NCI-H1092 treated with DMSO at 0.1 percent for 48 hours (cell line): Measurements from ENCODE around the gene NUDC.
"Not testable (repeated sequence)": the region's sequence is repeated elsewhere in the genome, so short reads cannot be mapped to it uniquely, and the experiment has no call there.

Source experiments
- DNase-seq: peaks from one replicate; lab custom pipeline; 2025; lab: John Stamatoyannopoulos, UW

The NUDC gene

DNA sequence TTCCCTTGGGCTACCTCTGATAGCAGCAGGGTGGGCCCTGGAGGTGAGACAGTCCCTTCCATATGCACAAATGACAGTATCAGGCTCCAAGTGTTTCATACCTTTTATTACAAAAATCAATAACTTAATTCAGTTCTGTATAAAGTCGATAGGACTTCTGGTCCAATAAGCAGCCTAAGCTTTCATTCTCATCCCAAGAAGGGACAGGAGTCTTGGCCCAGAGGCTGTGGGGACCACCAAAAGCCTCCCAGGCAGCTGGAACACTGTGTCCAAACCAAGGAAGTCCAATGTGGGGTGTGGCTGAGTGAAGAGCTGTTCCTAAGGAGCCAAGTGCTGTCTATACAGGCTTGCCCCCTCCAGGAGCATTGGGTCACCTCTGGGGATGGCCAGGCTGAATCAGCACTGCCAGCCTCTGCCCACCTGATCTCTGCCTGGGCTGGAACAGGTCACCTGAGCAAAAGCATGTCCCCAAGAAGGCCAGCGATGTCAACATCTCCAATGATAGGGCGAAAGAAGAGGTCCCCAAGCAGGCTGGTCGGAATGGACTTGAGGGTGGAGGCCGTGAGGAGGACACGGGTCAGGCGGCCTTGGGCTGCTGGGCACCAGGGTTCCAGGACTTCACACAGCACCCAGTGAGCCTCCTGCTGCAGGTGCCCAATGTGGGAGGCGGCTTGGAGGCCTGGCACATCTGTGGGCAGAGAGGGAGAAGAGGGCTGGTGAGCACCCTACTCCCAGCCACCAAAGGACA, 10.0 kb upstream of the NUDC start:
- DNase-seq: no peak

DNA sequence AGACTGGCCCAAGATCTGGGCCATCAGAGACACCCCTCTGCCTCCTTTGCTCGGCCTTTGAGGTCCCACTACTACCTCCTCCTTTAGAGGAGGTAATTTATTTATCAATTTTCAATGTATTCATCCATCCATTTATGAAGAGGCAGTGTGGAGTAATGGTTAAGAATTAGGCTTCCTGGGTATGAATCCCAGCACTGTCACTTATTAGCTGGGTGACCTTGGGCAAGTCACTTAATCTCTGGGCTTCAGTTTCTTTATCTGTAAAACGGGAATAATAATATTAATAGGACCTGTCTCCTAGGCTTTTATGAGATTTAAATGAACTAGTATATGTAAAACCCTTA, 9.4 kb upstream of the NUDC start:
- no peak for DNase-seq

DNA sequence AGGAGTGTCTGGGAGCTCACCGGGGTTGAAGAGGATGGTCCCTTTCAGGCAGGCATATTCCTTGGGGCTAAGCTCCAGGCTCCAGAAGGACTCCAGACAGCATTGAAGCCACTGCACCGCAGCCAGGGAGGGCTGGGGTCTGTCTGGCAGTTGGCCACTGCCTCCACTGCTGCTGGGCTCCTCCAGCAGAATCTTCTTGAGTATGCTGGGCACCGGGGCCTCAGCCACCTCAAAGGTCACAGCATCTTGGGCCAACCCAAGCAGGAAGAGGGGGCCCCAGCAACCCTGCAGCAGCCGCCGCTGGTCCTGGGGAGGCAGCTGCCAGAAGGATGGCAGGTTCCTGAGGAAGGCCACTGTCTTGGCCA, 8.2 kb upstream of the NUDC start:
- DNase-seq: peak; percentile 55

DNA sequence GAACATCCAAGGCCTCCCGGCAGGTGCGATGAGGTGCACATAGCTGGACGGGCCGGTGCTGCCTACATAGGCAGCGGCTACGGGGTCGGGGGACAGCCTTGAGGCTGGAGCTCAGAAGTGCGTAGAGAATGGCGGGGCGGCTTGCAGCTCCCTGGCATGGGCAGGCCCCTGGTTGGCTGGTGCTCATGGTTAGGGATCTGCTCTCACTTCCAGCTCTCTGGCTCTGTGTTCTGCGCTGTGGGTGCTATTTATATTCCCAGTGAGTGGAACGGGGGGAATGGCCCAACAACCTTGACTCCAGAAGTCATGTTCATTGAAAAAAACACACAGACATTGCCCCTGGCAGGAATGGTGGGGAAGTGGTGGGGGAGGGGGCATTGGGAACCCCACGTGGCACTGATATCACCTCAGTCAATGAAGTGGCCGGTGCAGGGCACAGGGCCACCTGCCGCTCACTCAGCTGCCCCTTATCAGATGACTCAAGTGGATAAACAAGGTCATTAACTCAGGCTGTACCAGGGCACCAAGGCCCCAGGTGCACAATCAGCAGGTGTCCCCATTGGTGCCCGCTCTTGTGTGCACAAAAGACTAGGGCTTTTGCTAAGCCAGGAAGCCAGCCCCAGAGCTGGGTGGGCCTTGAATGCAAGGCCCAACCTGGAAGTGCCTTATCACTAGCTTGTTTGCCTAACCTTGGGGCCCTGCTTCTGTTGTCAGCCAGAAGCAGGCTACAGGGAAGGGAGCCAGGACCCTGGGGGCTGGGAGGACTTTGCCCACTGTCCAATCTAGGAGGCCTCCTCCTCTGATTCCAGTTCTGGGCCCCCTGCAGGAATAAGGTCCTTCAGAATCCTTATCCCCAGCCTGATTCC, 7.6 kb upstream of the NUDC start, which contains the start of gene NR0B2:
TSS of gene NR0B2 (minus strand) at position 222 of the 866 bp plus-strand sequence. CDS start at position 187, 35 bp downstream.
- DNase-seq: peak; percentile 99

DNA sequence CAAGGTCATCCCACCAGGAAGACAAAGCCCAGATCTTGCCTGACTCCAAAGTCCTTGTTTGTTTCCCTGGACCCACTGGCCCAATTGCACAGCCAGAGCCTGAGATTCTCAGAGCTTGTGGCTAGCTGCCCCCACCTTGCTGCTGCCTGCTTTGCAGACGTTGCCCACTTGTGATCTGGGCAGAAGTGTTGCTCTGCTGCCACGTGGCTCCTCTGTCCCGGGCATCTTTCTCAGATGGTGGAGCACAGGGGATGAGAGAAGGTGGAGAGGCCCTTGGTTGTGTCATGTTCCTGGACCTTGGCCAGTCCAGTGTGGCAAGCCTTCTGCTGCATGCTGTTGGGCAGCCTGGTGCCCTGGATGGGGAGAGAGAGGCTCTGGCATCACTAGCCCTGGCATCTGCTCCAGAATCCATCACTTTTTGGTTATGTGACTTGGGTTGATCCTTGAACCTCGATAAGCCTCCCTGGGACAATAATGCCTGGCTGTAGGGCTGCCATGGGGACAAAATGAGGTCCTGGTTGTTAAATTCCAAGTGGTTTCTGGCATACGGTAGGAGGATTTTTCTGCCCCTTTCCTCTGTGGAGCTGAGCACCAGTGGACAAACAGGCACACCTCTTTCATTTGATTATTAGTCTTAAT, 6.2 kb upstream of the NUDC start:
- DNase-seq: peak; percentile 50

DNA sequence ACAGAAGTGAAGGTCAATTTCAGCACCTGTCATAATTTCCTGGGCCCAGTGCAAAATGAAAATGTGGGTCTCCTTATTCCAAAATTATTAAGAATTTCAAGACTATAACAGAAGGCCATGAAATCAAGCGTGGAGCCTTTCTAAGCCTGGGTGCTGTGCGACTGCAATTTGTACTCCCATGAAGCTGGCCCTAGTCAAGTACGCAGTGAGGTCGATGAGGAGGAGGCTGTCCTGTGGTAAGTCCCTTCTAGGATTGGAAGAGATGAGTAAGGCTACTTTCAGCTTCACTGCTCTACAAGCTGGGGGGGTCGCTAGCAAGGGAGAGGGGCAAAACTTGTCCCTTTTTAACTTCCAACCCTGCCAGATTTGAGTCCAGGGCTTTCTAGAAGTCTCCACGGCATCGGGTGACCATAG, 410 bp upstream of the NUDC start:
- DNase-seq: no peak

DNA sequence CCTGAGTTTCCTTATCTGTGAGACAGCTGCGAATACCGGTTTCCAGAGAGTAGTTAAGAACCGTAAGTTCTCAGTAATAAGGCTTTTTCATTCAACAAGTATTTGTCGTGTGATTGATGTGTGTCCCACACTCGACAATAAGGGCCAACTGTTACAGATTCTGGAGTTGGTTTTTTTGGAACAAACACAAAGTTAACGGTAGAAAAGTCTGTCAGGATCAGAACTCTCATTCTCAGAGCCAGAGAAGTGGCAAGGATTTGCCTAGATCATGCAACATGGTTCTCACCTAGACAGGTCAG, 837 bp downstream of the NUDC start:
- DNase-seq: no peak

DNA sequence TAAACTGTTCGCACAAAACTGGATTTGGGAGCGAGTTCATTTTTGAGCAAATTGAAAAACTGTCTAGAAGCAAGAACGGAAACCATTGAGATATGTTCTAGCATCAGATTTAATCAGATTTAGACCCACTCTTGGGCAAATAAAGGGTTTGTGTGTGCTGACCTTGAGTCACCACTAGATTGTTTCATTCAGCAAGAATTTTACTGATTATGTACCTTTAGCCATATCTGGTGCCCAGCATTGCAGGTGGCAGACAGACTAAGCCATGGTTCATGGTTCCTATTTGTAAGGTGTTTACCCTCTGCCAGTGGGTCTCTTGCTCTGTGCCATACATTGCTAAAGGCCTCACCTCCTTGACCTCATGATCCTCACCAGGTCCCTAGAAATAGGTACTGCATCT, 1.4 kb downstream of the NUDC start:
- DNase-seq: no peak

DNA sequence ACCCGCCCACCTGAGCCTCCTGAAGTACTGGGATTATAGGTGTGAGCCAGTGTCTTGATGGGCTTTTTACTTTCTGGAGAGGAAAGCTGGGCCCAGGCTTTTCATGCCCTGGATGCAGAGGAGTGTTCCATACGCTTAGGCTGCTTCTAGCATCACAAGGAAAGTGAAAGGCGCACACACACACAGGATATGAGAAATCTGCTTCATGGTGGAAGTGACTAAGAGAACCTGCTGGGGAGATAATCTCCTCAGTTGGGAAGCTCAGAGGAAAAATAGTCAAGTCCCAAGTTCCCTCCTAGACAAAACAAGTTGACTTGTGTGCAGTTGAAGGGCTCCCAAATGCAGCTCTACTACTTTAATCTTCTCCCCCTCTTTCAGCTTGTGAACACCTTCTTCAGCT, 2.2 kb downstream of the NUDC start:
- DNase-seq: no peak

DNA sequence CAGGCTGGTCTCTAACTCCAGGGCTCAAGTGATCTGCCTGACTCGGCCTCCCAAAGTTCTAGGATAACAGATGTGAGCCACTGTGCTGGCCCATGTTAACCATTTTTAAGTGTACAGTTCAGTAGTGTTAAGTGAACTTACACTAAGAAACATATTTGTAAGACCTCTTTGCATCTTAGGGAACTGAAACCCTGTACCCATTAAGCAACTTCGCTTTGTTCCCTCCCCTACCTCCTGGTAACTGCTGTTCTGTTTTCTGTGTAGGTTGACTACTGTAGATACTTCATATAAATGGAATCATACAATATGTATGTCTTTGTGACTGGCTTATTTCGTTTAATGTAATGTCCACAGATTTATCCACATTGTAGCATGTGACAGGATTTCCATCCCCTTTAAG, 11.0 kb downstream of the NUDC start:
- no peak for DNase-seq

DNA sequence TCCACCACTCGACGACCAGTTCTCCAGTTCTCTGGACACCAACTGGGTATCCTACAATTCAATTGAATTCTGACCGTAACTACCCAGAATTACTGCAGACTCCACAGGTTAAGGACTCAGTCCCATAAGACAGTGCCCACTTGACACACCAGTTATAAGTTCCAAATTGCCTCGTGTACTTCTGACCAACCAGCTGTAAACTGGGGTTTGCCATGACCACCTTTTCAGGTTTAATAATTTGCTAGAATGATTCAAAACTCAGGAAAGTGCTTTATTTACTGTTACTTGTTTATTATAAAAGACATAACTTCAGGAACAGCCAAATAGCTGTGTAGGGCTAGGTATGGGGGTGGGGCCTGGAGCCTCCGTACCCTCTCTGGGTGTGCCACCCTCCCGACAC, 15.3 kb downstream of the NUDC start:
- DNase-seq: no peak

DNA sequence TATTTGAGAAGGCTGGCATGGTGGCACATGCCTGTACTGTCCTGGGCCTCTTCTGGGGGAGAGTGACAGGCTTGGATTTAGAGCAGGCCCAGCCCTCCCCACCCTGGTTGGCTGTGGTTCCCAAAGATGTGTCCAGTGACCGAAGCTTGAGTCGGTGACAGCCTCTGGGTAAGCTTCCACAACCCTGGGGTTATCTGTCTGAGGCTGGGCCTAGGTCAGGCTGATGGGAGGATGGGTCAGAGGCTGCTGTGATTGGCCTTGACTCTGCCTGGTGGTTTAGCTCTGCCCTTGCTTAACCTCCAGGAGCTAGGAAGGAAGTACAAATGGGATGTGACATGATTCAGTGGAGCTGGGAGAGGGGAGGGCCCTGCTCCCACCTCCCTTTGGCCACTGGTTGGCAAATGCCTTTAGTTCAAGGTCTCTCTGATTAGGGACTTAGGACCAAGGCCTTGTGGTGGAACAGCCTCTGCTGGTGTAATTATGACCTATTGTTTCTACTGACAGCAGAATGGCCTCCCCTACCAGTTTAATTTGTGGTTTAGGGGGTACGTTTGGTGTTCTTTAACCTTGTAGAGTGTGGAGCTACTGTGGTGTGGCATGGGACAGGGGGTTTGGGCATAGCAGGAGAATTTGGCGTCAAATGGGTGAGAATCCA, 16.6 kb downstream of the NUDC start:
- no peak for DNase-seq

DNA sequence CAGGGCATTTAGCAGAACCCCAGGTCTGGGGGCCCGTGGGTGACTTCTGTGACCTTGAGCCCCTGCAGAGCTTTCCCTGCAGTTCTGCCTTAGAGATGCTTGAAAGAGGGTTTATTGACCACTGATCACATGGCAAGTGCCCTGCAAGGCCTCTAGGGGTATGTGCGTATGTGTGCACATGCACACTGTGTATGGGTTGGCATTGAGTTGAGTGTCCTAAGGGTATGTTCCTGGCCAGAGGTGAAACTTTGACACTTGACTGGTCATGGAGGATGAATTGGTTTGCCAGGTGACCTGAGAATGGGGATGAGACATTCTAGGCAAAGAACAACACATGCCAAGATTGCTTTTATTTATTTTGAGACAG, 17.1 kb downstream of the NUDC start:
- DNase-seq: no peak

DNA sequence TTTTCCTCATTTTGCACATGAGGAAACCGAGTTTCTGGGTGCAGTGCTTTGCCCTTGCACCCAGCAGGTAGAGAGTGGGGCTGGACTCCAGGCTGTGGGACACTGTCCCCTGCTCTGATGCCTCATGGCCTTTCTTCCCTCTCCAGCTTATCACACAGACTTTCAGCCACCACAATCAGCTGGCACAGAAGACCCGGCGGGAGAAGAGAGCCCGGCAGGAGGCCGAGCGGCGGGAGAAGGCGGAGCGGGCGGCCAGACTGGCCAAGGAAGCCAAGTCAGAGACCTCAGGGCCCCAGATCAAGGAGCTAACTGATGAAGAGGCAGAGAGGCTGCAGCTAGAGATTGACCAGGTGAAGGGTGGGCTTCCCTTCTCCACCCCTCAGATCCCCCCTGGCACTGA, 19.8 kb downstream of the NUDC start:
- DNase-seq: no peak

DNA sequence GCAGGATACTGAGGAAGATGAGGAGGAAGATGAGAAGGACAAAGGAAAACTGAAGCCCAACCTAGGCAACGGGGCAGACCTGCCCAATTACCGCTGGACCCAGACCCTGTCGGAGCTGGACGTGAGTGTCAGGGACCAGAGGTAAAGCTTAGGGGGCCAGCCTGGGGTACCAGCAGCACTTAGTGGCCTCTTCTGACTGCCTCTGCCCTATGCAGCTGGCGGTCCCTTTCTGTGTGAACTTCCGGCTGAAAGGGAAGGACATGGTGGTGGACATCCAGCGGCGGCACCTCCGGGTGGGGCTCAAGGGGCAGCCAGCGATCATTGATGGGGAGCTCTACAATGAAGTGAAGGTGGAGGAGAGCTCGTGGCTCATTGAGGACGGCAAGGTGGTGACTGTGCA, 21.1 kb downstream of the NUDC start:
- DNase-seq: no peak

DNA sequence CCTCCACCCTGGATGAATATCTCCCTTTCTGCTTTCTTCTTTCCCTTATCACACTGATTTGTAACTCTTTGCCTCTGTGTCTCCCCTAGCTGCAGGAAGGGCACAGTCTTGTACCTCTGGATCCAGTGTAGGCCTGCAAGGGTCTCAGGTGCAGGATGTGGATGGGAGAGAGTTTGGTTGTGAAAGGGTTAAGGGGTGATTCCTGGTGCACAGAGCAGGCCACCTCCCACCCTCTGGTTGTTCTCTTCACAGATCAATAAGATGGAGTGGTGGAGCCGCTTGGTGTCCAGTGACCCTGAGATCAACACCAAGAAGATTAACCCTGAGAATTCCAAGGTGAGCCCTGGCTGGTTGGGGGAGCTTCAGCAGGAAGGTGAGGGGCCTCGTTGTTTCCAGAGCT, 23.6 kb downstream of the NUDC start:
- DNase-seq: no peak

DNA sequence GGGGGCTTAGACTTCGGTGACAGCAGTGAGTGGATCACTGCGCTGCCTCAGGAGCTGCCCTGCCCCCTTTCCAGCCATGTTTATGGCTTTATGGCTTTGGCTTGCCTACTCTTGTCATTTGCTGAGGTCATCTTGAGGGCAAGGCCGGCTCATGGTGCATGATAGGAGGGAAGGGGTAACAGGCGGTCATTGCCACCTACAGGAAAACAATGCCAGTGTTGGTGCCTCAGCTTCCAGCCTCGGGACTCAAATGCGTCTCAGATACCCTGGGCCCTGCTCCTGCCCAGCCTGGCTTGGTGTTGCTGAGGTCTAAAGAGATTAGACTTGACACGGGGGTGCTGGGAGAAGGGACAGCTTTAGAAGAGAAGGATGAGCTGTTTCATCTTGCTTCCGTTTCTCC, 24.2 kb downstream of the NUDC start:
- DNase-seq: no peak

DNA sequence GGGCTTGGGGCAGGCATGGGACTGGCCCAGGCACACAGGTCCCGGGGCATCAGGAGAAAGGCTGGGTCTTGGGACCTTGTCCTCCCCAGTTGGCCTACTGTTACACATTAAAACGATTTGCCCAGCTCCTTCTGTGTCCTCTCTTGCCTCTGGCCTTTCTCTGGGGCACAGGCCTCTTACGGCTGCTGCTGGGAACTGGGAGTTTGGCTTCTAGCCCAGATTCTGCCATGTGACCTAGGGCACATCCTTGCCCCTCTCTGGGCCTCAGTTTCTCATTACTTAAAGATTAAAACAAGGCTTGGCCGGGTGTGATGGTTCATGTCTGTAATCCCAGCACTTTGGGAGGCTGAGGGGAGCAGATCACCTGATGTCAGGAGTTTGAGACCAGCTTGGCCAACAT, 24.7 kb downstream of the NUDC start:
- DNase-seq: no peak

DNA sequence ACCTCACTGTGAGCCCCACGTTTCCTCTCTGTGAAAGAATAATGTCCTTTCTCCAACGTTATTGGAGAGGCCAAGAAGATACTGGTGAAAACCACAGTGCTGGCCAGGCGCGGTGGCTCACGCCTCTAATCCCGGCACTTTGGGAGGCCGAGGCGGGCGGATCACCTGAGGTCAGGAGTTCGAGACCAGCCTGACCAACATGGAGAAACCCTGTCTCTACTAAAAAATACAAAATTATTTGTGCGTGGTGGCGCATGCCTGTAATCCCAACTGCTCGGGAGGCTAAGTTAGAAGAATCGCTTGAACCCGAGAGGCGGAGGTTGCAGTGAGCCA, 27.1 kb downstream of the NUDC start:
- DNase-seq: not testable (repeated sequence)

DNA sequence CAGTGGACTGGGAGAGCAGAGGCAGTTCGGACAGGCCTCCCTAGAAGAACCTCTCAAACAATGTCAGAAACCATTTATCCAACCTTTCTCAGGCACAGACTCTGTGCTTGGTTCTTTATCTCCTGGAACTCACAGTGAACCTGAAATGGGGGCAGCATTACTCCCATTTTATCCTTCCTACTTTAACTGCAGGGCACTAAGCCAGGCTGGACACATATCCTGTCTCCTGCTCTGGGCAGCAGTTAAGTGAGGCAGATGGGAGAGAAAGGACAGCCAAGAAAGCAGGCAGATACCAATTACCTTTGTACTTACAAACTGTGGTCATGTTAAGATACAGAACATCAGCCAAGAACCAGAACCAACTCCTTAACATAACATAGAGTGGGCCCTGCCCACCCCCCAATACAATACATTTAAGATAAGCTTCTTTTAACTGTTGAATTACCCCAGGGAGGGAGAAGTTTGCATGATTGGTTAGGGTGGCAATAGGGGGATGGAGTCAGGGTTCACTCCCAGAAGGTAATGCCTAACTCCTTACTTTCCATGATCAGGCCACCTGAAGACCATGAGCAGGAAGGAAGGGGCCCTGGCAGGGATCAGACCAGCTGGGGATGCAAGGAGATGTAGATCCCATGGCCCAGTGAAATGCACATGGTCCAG, 27.9 kb downstream of the NUDC start:
- no peak for DNase-seq

DNA sequence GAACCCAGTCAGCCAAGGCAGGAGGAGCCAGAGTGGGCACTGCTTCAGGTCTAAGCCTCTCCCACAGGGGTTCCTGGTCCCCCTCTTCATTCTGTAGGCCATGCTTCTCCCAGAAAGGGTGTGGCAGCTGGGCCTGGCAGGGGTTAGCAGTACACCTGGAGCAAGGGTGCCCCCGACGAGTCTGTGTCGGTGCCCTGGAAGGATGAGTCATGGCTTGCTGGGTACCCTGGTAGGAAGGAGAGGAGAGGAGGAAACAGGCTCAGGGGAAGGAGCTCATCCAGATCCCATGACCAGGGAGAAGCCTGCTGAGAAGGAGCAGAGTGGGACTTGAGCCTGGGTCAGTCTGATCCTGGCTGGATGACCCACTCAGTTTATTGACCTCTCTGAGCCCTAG, 28.4 kb downstream of the NUDC start:
- DNase-seq: no peak

DNA sequence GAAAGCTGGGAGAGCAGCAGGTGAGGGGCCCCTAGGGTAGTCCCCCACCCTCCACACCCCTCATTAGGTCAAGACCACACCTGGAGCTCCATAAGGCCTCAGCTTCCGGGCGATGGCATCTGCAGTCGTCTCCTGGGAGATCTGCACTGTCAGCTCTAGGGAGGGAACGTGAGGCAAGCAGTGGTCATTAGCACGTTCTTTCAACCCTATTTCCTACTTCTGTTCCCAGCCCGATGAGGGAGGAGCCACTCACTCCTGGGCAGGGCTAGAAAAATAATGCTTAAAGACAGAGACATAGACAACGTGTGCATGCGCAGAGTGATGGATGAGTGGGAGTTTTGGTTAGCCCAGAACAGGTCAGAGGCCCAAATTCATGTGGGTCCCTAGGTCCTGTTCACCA, 29.1 kb downstream of the NUDC start:
- no peak for DNase-seq

DNA sequence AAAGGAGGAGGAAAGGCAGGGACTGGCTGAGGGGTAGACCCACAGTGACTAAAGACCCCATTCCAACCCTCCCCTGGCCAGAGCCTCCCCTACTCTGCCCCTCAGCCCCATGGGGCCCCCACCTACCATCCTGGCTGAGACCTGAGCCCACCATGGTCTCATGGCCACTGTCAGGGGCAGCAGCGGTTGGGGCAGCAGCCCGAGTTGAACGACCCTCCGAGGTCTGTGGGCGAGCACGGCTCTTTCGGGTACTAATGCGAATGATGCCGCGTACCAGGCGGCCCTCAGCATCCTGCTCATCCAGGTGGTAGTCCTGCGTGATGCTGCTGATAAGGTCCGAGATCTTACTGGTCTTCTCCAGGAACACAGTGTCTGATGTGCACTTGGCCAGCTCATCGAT, 29.7 kb downstream of the NUDC start:
- DNase-seq: no peak
